ENCODE data around the gene ARHGAP45. TPM values are rescaled to one million over a fixed set of nuclear protein-coding genes. Genes with fewer than 3 reads are reported as not detected.
A peak's percentile ranks its signal among the peaks of the same experiment; 100 is the strongest.

The ARHGAP45 gene
- total and polyA plus RNA-seq, 9 of the 15 experiments (the other 6 are each of a cell fraction or from before 2014, with no cell fraction given): 0.08 to 22.1 (median 4.2) TPM

DNA sequence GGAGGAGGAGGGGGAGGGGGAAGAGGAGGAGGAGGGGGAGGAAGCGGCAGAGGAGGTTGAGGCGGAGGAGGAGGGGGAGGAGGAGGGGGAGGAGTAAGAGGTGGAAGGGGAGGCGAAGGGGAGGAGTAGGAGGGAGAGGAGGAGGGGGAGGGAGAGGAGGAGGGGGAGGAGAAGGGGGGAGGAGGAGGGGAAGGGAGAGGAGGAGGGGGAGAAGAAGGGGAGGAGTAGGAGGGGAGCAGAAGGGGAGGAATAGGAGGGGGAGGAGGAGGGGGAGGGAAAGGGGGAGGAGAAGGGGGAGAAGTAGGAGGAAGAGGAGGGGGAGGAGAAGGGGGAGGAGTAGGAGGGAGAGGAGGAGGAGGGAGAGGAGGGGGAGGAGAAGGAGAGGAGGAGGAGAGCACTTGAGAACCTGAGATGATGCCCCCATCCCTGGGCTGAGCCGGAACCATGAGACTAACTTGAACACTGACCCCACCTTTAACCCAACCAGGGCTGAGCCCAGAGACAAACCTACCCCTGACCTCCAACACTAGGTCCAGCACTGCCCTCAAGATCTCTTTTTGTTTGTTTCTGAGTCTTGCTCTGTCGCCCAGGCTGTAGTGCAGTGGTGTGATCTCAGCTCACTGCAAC is 14.5 kb upstream of the ARHGAP45 start:
- Histone ChIP-seq H4K20me1 (replicated peaks; ENCODE audit: control insufficient read depth, insufficient read depth, low read length) (0 out of 2 replicates have a peak, but pooled peaks cover 4% of the 10 kb centered on the region), H3K79me2 (ENCODE audit: control insufficient read depth, insufficient read depth, low read length) (peaks cover under 1% of the 10 kb centered on the region; the same call in 2 of the 3 replicates), H3K27me3 (ENCODE audit: control insufficient read depth in 2 of 2, insufficient read depth in 2 of 2, low read length in 2 of 2) (no peaks in the 10 kb centered on the region), H3K9ac (ENCODE audit: insufficient read depth in 1 of 2, low read depth in 2 of 2, low read length in 2 of 2) (no peak overlapping the region), H3K27ac (ENCODE audit: extremely low read depth, low read depth, low read length) (no peak overlapping the region), H3K36me3 (ENCODE audit: control insufficient read depth, insufficient read depth, low read length) (peaks cover 74% of the 10 kb centered on the region), H3K9me3 (replicated peaks; ENCODE audit: control insufficient read depth, insufficient read depth, low read depth, low read length) (no peaks in the 10 kb centered on the region), H3K4me3 (no peak overlapping the region), H3K9me1 (ENCODE audit: control insufficient read depth, insufficient read depth, low read length) (no peaks in the 10 kb centered on the region), H3K4me1 (replicated peaks in 1 of 2; ENCODE audit: control insufficient read depth in 2 of 2, insufficient read depth in 2 of 2, low read length in 2 of 2) (peaks cover 0 to 54% of the 10 kb centered on the region in 2 experiments; a peak in 3 of 5 replicates), H2AFZ (ENCODE audit: low read depth, low read length) (no peak overlapping the region), H3K4me2 (ENCODE audit: insufficient read depth, low read length) (no peak overlapping the region)
- intact Hi-C loops (cut with micrococcal nuclease): no loop called here
- CTCF ChIA-PET (ENCODE audit: low intra/inter-chr PET ratio): no interaction called here
- in situ Hi-C loops (cut with MboI): no loop called here
- POLR2A ChIA-PET: no interaction called here
- TF ChIP-seq ZNF263 (CRISPR knock-in tag; IDR thresholded peaks at IDR 0.05; ENCODE audit: borderline replicate concordance): peak; percentile 94
- TF ChIP-seq, protein P1, sequence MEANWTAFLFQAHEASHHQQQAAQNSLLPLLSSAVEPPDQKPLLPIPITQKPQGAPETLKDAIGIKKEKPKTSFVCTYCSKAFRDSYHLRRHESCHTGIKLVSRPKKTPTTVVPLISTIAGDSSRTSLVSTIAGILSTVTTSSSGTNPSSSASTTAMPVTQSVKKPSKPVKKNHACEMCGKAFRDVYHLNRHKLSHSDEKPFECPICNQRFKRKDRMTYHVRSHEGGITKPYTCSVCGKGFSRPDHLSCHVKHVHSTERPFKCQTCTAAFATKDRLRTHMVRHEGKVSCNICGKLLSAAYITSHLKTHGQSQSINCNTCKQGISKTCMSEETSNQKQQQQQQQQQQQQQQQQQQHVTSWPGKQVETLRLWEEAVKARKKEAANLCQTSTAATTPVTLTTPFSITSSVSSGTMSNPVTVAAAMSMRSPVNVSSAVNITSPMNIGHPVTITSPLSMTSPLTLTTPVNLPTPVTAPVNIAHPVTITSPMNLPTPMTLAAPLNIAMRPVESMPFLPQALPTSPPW (CRISPR knock-in tag; IDR thresholded peaks at IDR 0.05): peak; percentile 44; the same call in 1 of the 2 replicates
- TF ChIP-seq PHF20 (IDR thresholded peaks at IDR 0.05; ENCODE audit: partially characterized antibody): no peak
- no peak for TF ChIP-seq ZNF584 (CRISPR knock-in tag; IDR thresholded peaks at IDR 0.05; ENCODE audit: low read depth)
- no peak for TF ChIP-seq CXXC5 (CRISPR knock-in tag; IDR thresholded peaks at IDR 0.05)
- peak in 1 of 2 experiments; percentile 71; a peak in 1 of 4 replicates for TF ChIP-seq KDM1A (IDR thresholded peaks at IDR 0.05)
- TF ChIP-seq PCBP2 (IDR thresholded peaks at IDR 0.05; ENCODE audit: low read depth, low read length, poor library complexity, severe bottlenecking): peak; percentile 62
- BruUV-seq (replicated peaks): no TSS peak
- peak in 3 of 4 experiments; percentile 18 to 45 (median 40) for DNase-seq (ENCODE audit: extremely low read depth in 1 of 4, low spot score in 3 of 4)
- WGBS (ENCODE audit: insufficient coverage, low coverage, missing lambda C conversion rate): 64% methylated on average over 3 of the region's 5 CpGs
- no peak for FAIRE-seq
- peak; percentile 31; the same call in 2 of the 3 replicates for ATAC-seq
